GM21515 (cell line): ENCODE measurements around the gene IFT43.

ENCODE experiments used
- ATAC-seq: cut with Tn5 transposase; IDR thresholded peaks from one replicate; pipeline ENCODE4 v1.9.1; 2021; ENCODE audit not compliant: unreplicated experiment

The IFT43 gene

DNA sequence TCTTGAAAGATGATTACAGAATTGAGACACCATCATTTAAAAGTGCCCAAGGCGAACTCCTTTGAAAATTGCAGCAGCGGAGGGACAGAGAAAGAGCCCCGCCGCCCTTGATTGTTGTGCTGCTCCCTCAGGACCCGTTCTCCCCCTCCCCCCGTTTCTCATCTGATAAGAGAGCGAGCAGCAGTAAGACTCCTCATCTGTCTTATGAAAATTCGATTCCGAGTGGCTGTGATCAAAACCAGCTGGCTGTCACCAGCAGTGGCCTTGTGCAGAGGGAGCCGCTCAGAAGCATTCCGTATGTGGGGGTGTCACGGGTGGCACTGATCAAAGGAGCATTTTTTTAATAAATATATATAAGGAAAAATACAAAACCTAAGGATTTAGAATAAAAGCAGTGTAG, 88.2 kb downstream of the IFT43 start:
- no peak for ATAC-seq

DNA sequence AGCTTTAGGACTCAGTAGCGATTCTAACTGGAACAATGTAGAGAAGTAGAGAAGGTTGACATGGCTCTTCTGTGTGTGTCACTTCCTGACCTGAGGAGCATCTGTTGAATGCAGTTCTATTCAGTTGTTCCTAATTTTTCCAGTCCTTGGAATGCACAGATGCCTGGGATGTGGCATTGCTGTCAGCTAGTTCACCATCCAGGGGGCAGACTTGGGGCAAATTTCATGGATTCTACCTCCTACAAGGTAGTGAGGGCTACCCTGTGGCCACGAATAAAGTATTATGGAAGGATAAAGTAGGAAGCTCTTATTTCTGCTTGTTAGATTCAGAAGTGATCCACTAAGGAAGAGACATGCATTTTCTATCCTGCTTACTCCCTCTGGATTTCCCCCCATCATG, 91.8 kb downstream of the IFT43 start:
- ATAC-seq: no peak

DNA sequence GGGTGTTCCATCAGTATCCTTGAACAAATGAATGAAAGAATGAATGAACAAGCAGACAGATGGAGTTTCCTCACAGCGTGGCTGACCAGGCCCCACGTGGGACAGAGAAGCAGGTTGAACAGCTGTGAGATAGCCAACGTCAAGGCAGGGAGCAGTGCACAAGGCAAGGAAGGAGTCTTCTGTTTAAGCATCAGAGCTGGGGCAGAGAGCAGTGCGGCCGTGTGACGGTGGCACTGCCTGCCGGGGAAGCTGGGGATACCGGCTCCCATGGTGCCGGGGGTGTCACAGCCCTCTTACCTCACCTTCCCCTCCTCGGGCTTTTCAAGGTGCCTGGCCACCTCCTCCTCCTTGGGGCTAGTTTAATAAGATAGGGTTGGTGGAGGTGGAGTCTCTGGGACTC, 92.9 kb downstream of the IFT43 start:
- ATAC-seq: no peak

DNA sequence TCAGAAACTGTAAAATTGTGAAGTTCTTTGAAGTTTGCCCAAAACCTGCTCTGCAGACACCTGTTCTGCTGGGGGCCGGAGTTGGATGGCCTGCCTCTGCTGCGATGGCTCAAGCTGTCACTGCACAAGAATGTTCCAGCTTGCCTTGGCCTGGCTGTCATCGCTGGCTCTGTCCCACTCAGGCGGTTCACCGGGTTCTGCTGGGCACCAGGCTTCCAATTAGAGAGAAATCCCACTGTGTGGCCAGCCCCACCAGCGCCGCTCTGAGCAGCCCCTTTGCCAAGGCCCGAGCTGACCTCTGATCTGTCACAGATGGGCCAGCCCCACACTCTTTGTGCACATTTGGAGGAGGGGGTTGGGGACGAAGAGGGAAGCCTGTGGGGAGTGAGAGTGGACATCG, 94.5 kb downstream of the IFT43 start:
- ATAC-seq: no peak

DNA sequence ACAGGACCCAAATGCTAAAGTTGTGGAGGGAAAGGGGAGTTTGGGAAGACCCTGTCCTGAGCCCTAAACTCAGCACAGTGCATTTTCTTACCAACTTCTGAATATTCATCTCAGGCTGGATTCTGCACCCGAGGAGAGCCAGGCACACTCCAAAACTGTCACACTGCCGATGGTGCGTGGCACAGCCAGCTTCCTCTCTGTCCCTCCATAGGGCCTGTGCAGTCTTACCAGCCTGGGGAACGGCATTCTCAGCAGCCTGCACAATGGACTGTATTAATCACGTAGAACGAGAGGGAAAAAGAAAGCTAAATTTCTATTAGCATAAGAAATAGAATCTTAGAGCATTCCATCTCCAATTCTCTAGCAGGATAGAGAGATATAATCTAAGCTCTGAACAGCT, 94.9 kb downstream of the IFT43 start:
- ATAC-seq: no peak

DNA sequence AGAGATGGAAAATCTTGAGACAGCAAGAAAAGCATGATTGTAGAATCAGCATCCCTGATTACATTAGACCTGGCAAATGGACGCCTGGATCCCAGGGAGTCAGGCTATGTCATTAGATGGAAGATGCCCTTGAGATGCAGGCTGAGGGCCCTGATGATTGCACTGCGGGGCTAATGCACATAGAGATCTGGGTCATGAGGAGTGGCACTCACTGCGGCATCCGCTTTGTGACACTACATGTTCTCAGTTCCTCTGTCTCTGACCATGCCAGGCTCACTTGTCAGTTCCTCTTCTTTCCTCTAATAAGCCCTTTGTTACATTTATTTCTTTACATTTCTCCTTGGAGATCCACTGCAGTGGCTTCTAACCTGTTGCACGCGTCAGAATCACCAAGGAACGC, 96.1 kb downstream of the IFT43 start:
- no peak for ATAC-seq

DNA sequence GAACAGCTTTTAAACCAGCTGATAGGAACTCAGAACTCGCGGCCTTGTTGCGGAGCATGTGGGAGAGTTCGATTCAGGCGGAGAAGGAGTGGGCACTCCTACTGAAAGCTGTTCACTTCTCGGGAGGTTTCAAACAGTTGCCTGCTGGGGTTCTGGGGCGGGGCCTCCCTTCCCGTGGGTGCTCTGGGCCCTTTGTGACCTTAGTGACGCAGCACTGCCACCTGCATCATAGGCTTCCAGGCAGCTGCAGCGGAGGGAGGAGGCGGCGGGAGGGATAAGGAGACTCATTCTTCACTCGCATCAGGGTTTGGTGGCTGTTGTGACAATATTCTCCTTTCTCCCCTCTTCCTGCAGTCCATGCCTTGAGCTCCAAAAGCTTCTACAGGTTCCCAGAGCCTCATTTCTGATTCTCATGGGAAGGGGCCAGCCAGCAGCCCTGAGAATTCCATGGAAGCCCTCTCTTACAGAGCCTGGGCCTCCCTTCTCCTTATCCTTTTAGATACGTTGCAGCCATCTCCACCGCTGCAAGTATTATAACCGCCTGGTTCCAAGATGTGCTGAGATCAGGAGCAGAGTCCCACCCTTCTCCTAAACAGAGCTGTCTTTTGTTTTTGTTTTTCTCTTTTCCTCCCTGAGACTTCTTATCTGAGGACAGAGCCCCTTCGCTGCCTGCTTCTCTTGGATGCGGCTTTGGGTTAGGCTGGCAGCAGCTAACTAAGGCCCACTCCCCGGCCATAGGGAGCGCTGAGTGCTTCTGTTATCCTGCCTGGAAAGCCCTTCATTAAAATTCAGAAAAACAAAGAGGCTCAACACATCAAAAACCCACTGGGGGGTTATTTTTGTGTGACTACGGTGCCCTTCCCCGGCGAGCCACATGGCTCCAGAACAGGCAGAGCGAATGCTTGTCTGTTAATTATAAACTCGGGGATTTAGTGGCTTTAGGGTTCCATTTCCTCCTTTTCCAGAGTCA, 98.5 kb downstream of the IFT43 start:
- no peak for ATAC-seq

DNA sequence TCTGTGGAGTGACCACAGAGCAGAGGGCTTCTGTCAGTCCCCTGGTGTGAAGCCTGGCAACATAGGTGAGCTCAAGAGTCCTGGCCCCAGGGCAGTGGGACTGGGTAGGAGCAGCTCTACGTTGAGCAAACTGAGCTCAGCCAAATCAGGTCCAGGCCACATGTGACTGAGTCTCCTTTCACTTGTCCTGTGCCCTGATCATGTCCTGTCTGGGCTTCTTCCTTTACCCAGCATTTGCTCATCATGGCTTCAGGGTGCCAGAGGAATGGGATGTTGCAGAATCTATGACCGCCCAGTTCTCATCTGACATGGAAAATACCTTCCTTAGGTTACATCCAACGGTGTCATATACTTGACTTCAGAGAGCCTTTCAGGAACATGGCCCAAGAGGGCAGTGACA, 99.8 kb downstream of the IFT43 start:
- ATAC-seq: no peak

DNA sequence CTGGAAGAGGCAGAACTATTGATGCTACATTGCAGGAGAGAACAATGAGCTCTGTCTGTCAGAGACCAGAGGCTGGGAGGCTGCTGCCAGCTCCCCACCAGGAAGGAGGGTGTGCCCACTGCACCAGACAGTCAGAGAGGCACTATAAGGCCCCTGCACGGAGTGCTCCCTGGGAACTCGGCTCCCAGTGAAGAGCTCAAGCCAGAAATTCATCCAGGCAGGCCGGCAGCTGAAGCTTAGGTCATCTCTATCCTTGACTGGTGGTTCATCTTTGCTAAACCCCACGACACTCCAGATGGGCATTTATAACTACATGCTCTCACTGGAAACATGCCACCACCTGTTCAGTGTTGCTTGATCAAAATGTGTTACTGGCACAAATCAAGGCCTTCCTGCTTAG, 101.1 kb downstream of the IFT43 start:
- no peak for ATAC-seq

DNA sequence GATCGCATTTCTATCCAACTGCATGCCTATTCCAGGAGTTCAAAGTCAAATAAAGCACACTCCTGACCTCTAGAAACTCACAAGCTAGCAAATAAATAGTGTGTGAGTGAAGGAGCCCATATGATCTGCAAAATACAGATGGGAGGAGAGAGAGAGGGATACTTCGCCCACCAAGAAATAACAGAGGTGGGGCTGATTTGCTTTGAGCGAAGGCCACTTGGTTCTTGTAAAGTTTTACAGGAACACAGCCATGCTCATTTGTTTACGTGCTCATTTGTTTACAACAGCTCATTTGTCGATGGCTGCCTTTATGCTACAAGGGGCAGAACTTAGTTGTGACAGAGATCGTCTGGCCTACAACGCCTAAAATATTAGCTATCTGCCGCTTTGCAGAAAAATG, 102.8 kb downstream of the IFT43 start:
- ATAC-seq: no peak

DNA sequence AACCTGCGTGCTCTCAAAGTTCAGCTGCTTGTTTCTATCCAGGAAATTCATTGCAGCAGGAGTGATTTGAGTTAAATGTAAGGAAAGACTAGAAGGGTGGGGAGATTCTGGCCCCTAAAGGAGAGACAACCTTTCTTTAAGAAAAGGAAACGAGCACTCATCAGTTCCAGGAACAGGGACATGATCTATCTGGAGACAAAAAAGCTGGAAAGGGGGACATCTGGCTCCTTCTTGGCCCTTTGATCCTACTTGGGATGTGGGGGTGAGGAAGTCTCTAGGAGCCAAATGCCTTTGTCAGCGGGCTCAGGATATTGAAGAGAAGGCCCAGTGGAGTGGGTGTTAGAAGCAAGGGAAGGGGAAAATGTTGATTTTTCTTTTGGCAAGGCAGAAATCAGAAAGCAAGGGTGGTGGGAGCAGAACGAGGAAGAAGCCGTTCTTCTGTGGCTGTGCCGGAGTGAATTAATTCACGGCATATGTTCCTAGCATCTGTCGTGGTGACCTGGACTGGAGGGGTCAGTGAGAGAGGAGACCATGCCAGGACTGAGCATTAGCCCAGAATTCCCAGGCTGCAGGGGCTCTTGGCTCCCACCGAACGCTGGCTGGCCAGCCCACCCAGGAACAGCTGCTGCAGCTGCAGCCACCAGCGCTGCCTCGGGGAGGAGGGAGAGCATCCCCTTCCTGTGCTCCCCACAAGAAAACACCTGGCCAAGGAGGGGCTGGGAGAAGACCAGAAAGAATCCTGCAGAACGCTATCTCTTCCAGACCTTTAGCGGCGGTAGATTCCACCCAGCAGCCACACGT, 103.4 kb downstream of the IFT43 start:
- no peak for ATAC-seq

DNA sequence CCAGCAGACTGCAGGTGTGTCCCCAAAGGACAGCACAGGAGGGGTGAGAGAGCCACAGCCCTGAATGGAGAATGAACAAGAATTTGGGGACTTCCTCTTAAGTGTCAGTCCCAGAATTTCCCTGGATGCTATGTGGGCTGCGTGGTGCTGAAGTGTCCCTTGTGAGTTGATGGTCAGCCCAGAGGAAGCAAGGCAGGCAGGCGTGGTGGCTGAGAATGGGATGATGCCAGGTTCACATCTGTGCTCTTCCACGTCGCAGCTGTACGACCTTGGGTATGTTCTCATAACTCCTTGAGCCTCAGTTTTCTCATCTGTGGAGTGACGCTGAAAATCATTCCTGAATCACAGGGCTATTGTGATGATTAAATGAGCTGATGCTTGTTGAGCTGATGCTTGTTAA, 104.0 kb downstream of the IFT43 start:
- ATAC-seq: no peak

DNA sequence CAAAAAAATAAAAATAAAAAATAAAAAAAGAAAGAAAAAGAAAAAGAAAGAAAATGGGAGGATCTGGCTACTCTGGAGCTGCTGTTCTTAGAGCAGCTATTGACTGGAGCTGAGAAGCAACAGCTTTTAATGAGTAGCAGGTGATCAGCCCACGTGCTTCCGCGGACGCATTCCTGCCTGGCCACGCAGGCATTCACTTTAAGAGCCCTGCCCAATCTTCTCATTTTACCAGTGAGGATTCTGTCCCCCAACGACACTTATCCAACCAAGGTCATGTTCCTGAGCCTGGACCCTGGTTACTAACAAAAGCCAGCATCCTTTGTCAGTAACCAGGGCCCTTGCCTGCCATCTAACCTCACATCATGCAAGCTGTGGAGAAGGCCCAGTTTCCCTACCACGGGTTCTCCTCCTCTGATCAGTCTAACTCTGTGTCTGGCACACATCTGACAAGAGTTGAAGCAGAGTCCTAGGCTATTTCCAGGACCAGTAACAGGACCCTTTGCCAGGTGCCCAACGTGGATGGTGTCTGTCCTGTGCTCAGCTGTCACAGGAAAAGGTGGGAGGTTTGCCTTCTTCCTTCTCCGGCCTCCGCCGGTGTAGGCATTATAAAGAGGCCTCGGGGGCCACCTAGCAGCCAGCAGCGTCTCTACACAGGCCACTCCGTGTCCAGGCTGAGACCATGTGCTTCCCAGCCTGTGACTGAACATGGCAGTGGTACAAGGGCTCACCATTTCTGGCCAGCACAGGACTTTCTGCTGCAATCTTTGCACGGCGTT, 105.2 kb downstream of the IFT43 start:
- ATAC-seq: no peak

DNA sequence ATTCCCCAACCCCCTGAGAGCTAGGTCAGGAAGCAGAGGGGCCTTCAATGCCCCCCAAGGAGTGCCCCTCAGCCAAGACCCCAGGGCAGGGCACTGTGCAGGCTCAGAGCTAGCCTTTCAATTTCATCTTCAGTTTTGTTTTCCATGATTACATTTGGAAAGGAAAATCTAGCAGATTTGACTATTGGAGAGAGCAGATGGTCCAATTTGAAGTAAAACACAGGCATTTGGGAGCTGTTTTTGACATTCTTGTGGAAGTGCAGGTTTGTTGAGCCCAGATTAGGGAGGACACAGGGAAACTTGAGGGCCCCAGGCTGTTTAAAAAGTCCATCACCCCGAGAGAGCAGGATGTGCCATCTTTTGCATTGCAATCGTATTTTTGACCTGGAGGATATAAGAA, 107.5 kb downstream of the IFT43 start:
- no peak for ATAC-seq

DNA sequence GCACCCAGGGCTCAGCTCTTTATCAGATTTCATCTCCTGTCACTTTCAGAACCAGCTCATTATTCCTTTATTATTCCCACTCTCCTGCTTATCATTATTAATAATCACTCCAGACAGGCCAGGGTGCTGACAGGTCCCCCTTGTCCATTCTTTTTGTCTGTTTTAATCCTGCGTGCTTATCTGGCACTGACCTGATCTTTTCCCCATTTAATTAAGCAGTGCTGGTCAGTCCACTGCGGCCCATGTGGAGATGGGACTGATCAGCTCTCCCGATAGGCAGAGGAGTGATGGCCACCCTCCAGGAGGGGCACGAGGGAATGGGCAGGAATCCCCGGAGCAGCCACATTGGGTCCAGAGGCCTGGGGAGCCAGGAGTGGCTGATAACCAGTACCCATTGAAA, 110.7 kb downstream of the IFT43 start:
- ATAC-seq: no peak

DNA sequence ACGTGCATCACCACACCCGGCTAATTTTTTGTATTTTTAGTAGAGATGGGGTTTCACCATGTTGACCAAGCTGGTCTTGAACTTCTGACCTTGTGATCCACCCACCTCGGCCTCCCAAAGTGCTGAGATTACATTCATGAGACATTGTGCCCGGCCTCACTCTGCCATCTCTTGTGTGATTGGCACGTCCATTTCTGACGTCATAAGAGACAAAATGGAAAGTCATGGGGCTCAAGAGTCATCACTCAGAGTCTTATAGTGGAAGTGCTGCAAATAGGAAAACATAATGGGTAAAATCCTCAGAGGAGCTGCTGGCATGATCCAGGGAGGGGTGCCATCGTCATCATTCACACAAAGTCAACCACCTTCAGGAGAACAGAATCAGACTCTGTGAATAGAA, 112.0 kb downstream of the IFT43 start:
- no peak for ATAC-seq

DNA sequence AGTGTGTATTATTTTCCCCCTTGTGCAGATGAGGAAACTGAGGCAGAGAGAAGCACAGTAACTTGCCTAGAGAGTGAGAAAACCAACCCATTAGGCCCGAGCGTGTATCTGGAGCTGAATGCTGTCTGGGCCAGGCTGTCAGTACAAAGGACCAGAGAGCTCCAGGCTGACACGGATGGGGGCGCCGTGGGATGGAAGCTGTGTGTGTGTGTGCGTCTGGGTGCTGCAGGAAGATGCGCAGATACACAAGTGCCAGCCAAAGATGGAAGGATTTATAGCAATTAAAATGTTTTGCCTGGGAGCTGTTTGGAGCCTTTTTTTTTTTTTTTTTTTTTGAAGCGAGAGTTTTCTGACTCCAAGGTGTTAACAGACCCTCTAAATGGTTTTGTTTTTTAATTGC, 112.5 kb downstream of the IFT43 start:
- no peak for ATAC-seq

DNA sequence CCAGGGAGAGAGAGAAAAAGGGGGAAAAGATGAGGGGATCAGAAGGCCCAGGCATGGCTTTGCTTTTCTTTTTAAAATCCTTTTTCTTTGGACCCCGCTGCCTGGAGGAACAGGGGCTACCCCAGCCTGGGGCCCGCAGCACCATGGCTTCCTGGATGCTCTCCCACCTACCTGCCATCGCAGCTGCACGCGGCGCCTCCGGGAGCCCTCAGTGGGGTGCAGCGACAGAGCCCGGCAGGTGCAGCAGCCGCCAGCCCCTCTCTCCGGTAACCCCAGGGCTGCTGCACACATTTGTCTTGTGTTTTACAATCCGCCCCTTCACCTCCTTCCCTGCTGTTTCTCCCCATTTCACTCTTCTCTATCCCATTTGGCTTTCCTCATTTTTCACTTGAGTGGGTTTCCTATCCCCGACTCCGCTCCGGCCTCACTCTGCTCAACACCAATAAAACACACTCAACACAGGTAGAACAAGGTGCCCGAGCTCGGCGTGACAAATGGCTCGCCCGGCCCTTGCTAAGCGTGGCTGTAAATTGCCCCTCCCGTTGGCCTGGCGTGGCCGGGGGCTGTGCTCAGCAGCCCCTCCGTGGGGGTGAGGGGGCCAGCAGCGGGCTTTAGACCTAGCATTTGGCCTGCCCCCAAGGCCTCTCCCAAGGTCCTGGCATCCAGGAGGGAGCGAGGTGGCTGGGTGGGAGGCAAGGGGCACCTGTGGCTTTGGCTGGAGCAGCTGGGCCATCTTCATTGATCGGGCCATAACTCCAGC, 113.5 kb downstream of the IFT43 start:
- ATAC-seq: no peak

DNA sequence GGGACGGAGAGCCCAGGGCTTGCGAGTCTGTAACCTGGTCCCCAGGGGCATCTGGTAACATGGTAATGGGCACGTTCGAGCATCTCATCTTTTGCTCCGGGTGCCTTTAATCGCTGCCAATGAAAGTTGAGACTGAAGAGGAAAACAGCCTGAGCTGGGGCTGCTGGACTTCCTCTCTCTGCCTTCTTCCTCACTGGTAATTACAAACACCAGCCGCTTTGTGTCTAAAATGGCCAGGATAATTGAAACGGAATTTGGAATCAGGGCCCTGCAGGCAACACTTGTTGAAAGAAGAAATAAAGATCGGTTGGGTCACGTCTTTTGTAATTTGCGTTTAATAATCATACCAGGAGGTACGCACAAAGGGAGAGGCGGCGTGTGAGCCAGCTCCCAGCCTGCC, 114.7 kb downstream of the IFT43 start:
- no peak for ATAC-seq
